PC-9 (cell line): ENCODE measurements around the gene BCHE.

Source experiments
- CTCF ChIP-seq: fragments of 200-600 bp; sonication (generic); conservative IDR thresholded peaks from 2 replicates; pipeline ENCODE4 v1.6.1; 2017; ENCODE audit warnings: mixed run types, antibody characterized with exemption, mild to moderate bottlenecking, moderate library complexity
- EZH2 ChIP-seq: fragments of 200-600 bp; sonication (generic); IDR thresholded peaks from 2 replicates; pipeline ENCODE4 v1.8.0; 2017; ENCODE audit warnings: antibody characterized with exemption, low read depth

- TF ChIP-seq EZH2, result no peak
- TF ChIP-seq CTCF, result no peak
These were observed 58.3 kb downstream of the BCHE start for GRCh38 chr3:165778891-165779290.
